KOPT-K1 (cell line): ENCODE results near the gene ATP11A.
"Not testable (repeated sequence)": the region's sequence is repeated elsewhere in the genome, so short reads cannot be mapped to it uniquely, and the experiment has no call there.

ENCODE experiments used
- H3K27ac ChIP-seq: fragments of 200-600 bp; sonication (generic); 2 replicates; pipeline ENCODE4 v1.5.1; 2016; ENCODE audit warnings: antibody characterized with exemption, mild to moderate bottlenecking, low read depth, low read length; ENCODE audit not compliant: poor library complexity, severe bottlenecking
- H3K36me3 ChIP-seq: fragments of 200-600 bp; sonication (generic); 2 replicates; pipeline ENCODE4 v1.5.1; 2017; ENCODE audit warnings: antibody characterized with exemption, mild to moderate bottlenecking, low read length, moderate library complexity; ENCODE audit not compliant: insufficient read depth
- H3K9me3 ChIP-seq: fragments of 200-600 bp; sonication (generic); 2 replicates; pipeline ENCODE4 v1.5.1; 2017; ENCODE audit warnings: antibody characterized with exemption, low read length, mild to moderate bottlenecking; ENCODE audit not compliant: insufficient read depth, poor library complexity, severe bottlenecking

The ATP11A gene

GRCh38 chr13:112870737-112871287 is 181.0 kb downstream of the ATP11A start:
- Histone ChIP-seq H3K27ac (no peak overlapping the region), H3K36me3 (peaks cover 50% of the 10 kb centered on the region; the same call in 1 of the 2 replicates), H3K9me3 (peaks cover 29% of the 10 kb centered on the region)

DNA sequence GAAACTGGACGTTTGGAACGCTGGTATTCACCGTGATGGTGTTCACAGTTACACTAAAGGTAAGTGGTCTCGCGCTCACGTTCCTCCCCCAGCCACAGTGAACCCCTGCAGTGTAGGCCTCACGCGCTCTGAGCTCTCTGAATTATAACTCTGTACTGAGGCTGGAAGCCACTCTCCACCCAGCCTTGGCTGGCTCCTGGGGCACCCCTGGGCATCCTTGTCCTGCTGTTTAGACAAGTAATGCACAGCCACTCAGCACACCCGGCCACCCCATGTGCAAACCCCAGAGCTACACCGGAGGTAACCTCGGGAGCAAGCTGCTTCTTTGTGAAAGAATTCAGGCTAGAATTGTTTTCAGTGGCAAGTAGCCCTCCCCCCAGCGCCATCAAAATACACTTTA is 181.9 kb downstream of the ATP11A start:
- peaks cover 29% of the 10 kb centered on the region for H3K9me3 ChIP-seq
- H3K36me3 ChIP-seq, result peaks cover 49% of the 10 kb centered on the region; the same call in 1 of the 2 replicates
- H3K27ac ChIP-seq, result no peak overlapping the region

DNA sequence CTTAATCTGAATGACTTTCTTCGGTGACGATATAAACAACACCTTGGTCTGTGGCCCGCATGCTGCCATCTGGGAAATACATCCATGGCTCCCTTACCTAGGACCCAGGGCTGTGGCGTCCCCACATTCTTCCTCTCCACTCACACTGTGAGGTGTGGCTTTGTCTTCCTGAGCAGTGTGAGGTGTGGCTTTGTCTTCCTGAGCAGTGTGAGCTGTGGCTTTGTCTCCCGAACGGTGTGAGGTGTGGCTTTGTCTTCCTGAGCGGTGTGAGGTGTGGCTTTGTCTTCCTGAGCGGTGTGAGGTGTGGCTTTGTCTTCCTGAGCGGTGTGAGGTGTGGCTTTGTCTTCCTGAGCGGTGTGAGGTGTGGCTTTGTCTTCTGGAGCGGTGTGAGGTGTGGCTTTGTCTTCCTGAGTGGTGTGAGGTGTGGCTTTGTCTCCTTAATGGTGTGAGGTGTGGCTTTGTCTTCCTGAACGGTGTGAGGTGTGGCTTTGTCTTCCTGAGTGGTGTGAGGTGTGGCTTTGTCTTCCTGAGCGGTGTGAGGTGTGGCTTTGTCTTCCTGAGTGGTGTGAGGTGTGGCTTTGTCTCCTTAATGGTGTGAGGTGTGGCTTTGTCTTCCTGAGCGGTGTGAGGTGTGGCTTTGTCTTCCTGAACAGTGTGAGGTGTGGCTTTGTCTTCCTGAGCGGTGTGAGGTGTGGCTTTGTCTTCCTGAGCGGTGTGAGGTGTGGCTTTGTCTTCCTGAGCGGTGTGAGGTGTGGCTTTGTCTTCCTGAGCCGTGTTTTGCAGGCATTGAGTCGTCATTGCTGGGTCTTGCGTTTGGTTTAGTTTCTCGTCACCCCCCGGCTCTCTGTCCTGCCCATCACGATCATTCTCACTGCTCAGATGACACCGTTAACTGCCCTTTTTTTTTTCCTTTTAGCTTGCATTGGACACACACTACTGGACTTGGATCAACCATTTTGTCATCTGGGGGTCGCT is 183.1 kb downstream of the ATP11A start:
- H3K27ac ChIP-seq, result not testable (repeated sequence)
- Histone ChIP-seq H3K9me3 (peaks cover 29% of the 10 kb centered on the region), H3K36me3 (peaks cover 44% of the 10 kb centered on the region; the same call in 1 of the 2 replicates)

GRCh38 chr13:112873851-112874750 is 184.3 kb downstream of the ATP11A start:
- H3K9me3 ChIP-seq, result peaks cover 29% of the 10 kb centered on the region
- peaks cover 38% of the 10 kb centered on the region; the same call in 1 of the 2 replicates for H3K36me3 ChIP-seq
- H3K27ac ChIP-seq, result no peak overlapping the region

GRCh38 chr13:112874751-112875300 is 185.0 kb downstream of the ATP11A start:
- no peak overlapping the region for H3K27ac ChIP-seq
- H3K36me3 ChIP-seq, result peaks cover 36% of the 10 kb centered on the region; the same call in 1 of the 2 replicates
- peaks cover 29% of the 10 kb centered on the region for H3K9me3 ChIP-seq

- Histone ChIP-seq H3K9me3 (peaks cover 29% of the 10 kb centered on the region), H3K27ac (no peak overlapping the region), H3K36me3 (peaks cover 44% of the 10 kb centered on the region)
Measured at GRCh38 chr13:112875627-112876026, 185.8 kb downstream of the ATP11A start.

DNA sequence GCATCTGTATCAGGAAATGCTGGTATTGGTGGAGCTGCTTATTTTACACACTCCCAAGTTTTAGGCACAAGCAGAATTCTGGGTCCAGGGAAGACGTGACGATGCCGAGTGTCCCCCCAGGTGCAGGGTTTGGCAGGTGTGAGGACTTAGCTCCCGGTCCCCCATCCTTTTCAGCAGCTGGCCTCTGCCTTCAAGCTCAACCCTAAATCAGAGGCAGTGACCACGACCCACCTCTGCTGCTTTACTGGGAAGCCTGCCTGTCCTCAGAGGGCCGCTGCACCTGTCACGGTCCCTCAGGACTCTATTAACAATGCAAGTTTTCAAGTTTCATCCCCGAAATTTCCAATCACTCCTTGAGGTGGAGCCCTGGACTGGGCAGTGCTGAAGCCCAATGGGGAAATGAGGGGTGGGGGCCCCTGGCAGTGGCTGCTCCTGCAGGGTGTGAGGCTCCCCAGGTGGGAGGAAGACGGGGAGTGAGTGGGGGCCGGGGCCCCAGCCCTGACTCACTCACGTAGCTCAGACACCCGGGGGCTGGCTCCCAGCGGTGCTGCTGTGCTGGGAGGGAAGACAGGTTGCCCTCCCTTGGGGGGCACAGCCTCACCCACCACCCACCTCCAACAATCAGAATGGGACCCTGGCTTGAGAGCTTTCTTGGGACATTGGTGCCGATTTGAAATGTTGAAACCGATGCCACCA is 186.6 kb downstream of the ATP11A start:
- Histone ChIP-seq H3K36me3 (peaks cover 52% of the 10 kb centered on the region), H3K27ac (no peak overlapping the region), H3K9me3 (peaks cover 25% of the 10 kb centered on the region)

- Histone ChIP-seq H3K9me3 (peaks cover 20% of the 10 kb centered on the region), H3K27ac (no peak overlapping the region), H3K36me3 (peaks cover 54% of the 10 kb centered on the region)
Measured at GRCh38 chr13:112877066-112877465, 187.2 kb downstream of the ATP11A start.

- Histone ChIP-seq H3K27ac (no peak overlapping the region), H3K9me3 (peaks cover 15% of the 10 kb centered on the region)
Measured at GRCh38 chr13:112877539-112877938, 187.7 kb downstream of the ATP11A start.

DNA sequence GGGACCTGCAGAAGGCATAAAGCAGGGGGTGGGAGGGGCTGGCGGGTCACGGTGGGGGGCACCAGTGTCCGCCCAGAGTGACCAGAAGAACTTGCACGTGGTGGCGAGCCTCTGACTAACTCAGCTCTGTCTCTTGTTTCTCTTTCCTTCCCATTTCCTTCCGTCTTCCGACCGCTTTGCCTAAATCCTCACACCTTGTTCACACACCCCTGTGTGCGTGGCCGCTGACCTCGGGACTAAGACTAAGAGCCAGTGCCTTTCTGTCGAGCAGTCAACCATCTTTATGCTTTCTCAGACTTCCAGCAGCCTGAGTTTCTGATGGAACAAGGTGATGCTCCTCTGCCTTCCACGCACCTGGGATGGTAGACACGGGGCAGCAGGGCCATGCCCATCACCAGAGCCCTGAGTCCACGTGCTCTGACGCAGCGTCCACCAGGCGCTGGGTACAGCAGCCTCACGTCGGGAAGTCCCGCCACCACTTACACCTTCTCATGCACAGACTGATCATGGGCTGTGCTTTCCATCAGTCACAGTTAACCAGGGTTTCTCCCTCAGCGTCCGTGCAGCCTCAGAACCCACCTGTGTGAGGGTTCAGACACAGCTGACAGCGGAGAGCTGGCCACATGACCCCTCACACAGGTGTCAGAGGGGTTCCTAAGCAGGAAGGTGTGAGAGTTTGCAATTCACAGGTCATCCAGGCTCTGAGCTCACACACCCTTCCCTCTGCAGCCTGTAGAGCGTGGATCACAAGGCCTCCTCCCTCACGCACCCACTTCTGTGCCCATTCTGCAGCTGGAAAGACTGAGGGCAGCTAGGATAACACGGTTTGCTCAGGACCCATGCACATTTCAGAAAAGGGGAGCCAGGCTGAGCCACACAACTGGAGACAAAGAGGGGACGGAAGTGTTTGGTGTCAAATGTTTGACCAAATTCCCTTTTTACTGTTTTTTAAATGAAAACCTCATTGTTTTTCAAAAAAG is 188.4 kb downstream of the ATP11A start:
- H3K27ac ChIP-seq, result no peak overlapping the region
- peaks cover 60% of the 10 kb centered on the region for H3K36me3 ChIP-seq
- H3K9me3 ChIP-seq, result peaks cover 8% of the 10 kb centered on the region

More at GRCh38 chr13:112877539-112877938, 187.7 kb downstream of the ATP11A start:
- peaks cover 59% of the 10 kb centered on the region for H3K36me3 ChIP-seq

DNA sequence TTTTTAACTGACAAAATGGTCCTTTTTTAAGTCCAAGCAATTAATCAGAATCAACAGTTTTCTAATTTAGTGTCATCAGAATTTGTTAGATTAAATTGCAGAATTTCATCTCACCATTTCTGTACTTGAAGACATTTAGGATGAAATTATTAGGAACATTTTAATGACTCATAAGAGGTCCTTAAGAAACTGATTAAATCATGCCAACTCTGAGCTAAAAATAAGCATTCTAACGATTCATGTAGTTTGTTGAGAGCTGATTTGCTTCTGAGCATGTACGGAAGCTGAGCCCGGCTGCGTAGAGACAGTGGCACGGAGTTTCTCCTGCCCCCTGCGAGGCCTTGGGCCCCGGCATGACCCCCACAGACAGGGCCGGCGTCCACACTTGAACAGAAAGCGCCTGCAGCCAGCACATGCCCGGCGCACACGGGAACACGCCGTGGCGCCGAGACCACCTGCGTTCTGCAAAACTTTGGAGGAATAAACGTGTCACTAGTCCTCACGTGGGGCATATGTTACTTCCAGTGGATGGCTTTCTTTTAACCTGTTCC is 189.5 kb downstream of the ATP11A start:
- Histone ChIP-seq H3K27ac (no peak overlapping the region), H3K36me3 (peaks cover 60% of the 10 kb centered on the region), H3K9me3 (no peaks in the 10 kb centered on the region)

GRCh38 chr13:112880221-112880641 is 190.4 kb downstream of the ATP11A start:
- Histone ChIP-seq H3K36me3 (peaks cover 54% of the 10 kb centered on the region), H3K9me3 (no peaks in the 10 kb centered on the region), H3K27ac (no peak overlapping the region)

DNA sequence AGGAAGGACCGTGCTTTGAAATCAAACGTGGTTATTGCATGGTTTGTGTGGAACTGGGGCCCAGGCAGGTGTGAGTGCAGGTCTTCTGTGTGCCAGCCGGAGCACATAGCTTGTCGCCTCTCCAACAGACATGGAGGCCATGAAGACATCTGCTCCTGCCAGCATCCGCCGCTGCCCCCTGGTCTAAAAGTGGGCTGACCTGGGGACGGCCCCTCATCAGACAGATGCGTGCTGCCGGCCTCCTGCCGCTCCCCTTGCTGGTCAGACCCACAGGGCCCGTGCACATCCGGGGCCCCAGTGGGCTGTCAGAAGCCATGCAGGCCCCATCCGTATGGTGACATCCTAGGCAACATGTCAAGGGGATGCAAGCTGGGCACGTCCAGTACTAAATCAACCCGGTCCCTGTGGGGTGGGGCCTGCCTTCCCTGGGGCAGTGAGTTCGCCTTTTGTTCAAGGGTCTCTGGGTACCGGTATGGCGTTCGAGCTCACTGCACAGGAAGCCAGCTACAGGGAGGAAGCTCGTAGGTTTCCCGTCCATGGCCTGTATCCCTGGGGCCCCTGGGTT is 191.2 kb downstream of the ATP11A start:
- Histone ChIP-seq H3K27ac (no peak overlapping the region), H3K36me3 (peaks cover 48% of the 10 kb centered on the region), H3K9me3 (no peaks in the 10 kb centered on the region)
